GM08714 (cell line): ENCODE data around the gene TEX13B.

Source experiments
- H3K4me3 ChIP-seq: fragments of 200-500 bp; sonication (Bioruptor generic); 2 replicates; pipeline ENCODE4 v1.5.1; 2014; ENCODE audit warnings: mild to moderate bottlenecking, low read length, inconsistent platforms
- ZNF274 ChIP-seq: IDR thresholded peaks from 2 replicates; pipeline ENCODE4 v1.6.1; 2012; ENCODE audit warnings: mild to moderate bottlenecking, low read depth, low read length

Gene TEX13B

DNA sequence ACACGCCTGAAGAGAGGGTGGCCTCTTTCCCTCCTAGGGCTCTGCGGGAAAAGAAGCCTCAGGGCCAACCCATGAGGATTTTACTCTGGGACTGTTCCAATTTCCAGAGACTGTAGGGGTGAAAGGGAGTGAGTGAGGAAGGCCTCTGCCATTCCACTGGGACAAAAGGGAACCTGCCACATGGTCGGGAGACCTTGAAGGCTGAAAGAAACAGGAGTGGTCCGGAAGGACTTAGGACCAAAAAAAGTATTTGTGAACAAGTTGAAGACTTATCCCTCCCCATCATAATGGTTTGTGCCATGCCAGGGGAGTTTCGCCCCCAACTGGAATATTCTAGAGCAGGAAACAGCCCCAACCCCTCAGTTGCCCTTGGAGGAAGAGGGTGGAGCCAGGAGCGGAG lies at the start of gene TEX13B:
TEX13B (minus strand) TSS at position 15 of the 400 bp plus-strand sequence. CDS start 243 bp downstream, outside the sequence.
- no peak for TF ChIP-seq ZNF274
- H3K4me3 ChIP-seq: no peak within 1 kb of the TSS

GRCh38 chrX:108029928-108030711 lies 48.0 kb upstream of the TEX13B start:
- H3K4me3 ChIP-seq: no peak overlapping the region
- TF ChIP-seq ZNF274: no peak

- TF ChIP-seq ZNF274: no peak
These were observed 46.7 kb upstream of the TEX13B start for GRCh38 chrX:108028854-108029253.

GRCh38 chrX:108025954-108026600 lies 43.9 kb upstream of the TEX13B start:
- TF ChIP-seq ZNF274: no peak
- no peak overlapping the region for H3K4me3 ChIP-seq

More at GRCh38 chrX:108028854-108029253, 46.7 kb upstream of the TEX13B start:
- H3K4me3 ChIP-seq: no peak overlapping the region

- no peak for TF ChIP-seq ZNF274
- no peak overlapping the region for H3K4me3 ChIP-seq
These were observed 43.2 kb upstream of the TEX13B start for GRCh38 chrX:108025376-108025775.

GRCh38 chrX:108022491-108023089 lies 40.4 kb upstream of the TEX13B start:
- H3K4me3 ChIP-seq: no peak overlapping the region
- TF ChIP-seq ZNF274: no peak

GRCh38 chrX:108020631-108021030 lies 38.5 kb upstream of the TEX13B start:
- H3K4me3 ChIP-seq: no peak overlapping the region
- TF ChIP-seq ZNF274: no peak

- no peak for TF ChIP-seq ZNF274
These were observed 37.3 kb upstream of the TEX13B start for GRCh38 chrX:108019382-108019875.

DNA sequence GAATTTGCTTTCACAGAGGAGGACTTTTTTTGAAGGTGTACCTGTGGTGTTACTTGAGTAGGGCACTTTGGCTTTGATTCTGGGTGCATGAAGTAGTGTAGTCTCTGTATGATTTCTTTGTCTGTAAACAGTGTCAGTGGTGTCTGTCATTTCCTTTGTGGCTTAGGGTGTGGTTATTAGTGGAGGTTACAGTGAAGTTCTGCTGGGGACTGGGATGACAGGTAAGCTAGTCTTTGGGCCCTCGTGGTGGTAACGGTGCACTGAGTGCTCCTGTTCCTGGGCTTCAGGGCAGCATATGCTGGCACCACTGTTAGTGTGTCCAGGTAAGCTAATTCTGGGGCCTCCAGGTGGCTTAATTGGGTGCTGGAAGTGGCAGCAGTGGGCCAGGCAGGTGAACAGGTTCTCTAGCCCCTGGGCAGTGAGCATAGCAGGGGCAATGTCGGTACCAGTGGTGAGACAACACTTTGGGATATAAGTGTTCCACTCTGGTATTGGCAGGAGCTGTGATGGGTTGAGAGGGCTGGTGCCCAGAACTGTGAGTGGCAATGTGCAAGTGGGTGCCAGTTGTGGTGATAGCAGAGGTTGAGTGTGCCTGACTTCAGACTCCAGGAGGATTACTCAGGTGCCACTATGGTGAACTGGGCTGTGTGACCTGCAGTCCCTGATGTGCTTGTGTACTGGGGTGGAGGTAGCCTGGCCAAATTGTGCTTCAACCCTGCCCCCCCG lies 36.6 kb upstream of the TEX13B start:
- no peak overlapping the region for H3K4me3 ChIP-seq
- TF ChIP-seq ZNF274: no peak

More at GRCh38 chrX:108019382-108019875, 37.3 kb upstream of the TEX13B start:
- H3K4me3 ChIP-seq: no peak overlapping the region

- TF ChIP-seq ZNF274: no peak
- no peak overlapping the region for H3K4me3 ChIP-seq
These were observed 19.1 kb upstream of the TEX13B start for GRCh38 chrX:108001218-108001814.

- H3K4me3 ChIP-seq: no peak overlapping the region
- TF ChIP-seq ZNF274: no peak
These were observed 18.6 kb upstream of the TEX13B start for GRCh38 chrX:108000751-108001150.

GRCh38 chrX:107996124-107996523 lies 14.0 kb upstream of the TEX13B start:
- no peak for TF ChIP-seq ZNF274
- H3K4me3 ChIP-seq: no peak overlapping the region

GRCh38 chrX:107985033-107985432 lies 2.9 kb upstream of the TEX13B start:
- TF ChIP-seq ZNF274: no peak
- no peak overlapping the region for H3K4me3 ChIP-seq

DNA sequence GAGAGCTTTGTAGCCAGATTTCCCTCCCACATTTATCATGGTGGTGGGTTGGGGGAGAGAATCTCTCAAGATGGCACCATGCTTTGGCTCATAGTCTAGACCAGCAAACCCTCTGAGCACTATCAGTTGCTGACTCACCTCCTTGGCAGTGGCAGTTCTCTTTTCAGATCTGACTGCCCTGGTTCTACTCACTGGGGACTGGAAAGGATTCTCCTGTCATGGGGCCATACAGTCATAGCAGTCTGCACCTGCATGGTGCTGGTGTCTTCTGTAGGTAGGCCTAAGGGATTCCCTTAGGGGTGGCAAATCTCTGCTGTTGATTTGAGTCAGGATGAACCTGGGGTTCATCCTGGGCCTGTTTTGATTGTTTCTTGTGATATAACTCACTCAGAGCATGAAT lies 2.6 kb downstream of the TEX13B start:
- H3K4me3 ChIP-seq: no peak overlapping the region
- no peak for TF ChIP-seq ZNF274
